Measurements from ENCODE around the gene CD300LG.
"Not testable (repeated sequence)": the region's sequence is repeated elsewhere in the genome, so short reads cannot be mapped to it uniquely, and the experiment has no call there.

Gene CD300LG

GRCh38 chr17:43854498-43854897, 7.5 kb downstream of the CD300LG start:
- no peak for DNase-seq

- DNase-seq: no peak
These were observed 8.1 kb downstream of the CD300LG start for GRCh38 chr17:43855061-43855460.

GRCh38 chr17:43856141-43856540, 9.2 kb downstream of the CD300LG start:
- DNase-seq: no peak

- no peak for DNase-seq
These were observed 10.2 kb downstream of the CD300LG start for GRCh38 chr17:43857141-43857540.

- DNase-seq: no peak
These were observed 11.1 kb downstream of the CD300LG start for GRCh38 chr17:43857957-43858600.

- no peak for DNase-seq
These were observed 13.2 kb downstream of the CD300LG start for GRCh38 chr17:43860077-43860725.

GRCh38 chr17:43860927-43861622, 14.1 kb downstream of the CD300LG start:
- peak in 17 of 56 donors; percentile 2 to 67 (median 24) for DNase-seq

- DNase-seq: no peak
These were observed 15.0 kb downstream of the CD300LG start for GRCh38 chr17:43861960-43862359.

GRCh38 chr17:43864161-43864984, 17.4 kb downstream of the CD300LG start:
- DNase-seq: no peak

GRCh38 chr17:43868226-43868994, 21.4 kb downstream of the CD300LG start:
- DNase-seq: no peak

- DNase-seq: not testable (repeated sequence)
These were observed 22.1 kb downstream of the CD300LG start for GRCh38 chr17:43869031-43869430.

- DNase-seq: no peak
These were observed 25.1 kb downstream of the CD300LG start for GRCh38 chr17:43871946-43872690.

GRCh38 chr17:43873091-43873490, 26.1 kb downstream of the CD300LG start:
- no peak for DNase-seq

GRCh38 chr17:43873815-43874214, 26.8 kb downstream of the CD300LG start:
- DNase-seq: no peak

- no peak for DNase-seq
These were observed 27.3 kb downstream of the CD300LG start for GRCh38 chr17:43874293-43874692.

GRCh38 chr17:43875476-43876147, 28.6 kb downstream of the CD300LG start:
- no peak for DNase-seq

GRCh38 chr17:43877031-43877430, 30.1 kb downstream of the CD300LG start:
- DNase-seq: no peak

GRCh38 chr17:43877451-43878155, 30.6 kb downstream of the CD300LG start:
- no peak for DNase-seq
